H54 (cell line): Measurements from ENCODE around the gene TMEM179.
"Not testable (repeated sequence)": the region's sequence is repeated elsewhere in the genome, so short reads cannot be mapped to it uniquely, and the experiment has no call there.

Experiments used
- DNase-seq: peaks from one replicate; pipeline ENCODE4 v3.0.0; 2011; ENCODE audit warnings: low spot score, mixed read lengths; ENCODE audit not compliant: insufficient read length
- FAIRE-seq: peaks from 3 replicates; lab custom pipeline; 2011; peaks lifted over from hg19 to GRCh38; lab: Jason Lieb, UNC
- POLR2A ChIP-seq: IDR thresholded peaks from 2 replicates; pipeline ENCODE4 v1.6.1; 2011; ENCODE audit warnings: low read depth, mild to moderate bottlenecking, low read length

Gene TMEM179

GRCh38 chr14:104582005-104582404, 22.6 kb downstream of the TMEM179 start:
- DNase-seq (no peak), FAIRE-seq (no peak)
- no peak for TF ChIP-seq POLR2A

GRCh38 chr14:104581521-104581920, 23.1 kb downstream of the TMEM179 start:
- DNase-seq = no peak
- no peak for FAIRE-seq
- TF ChIP-seq POLR2A = no peak

GRCh38 chr14:104580961-104581360, 23.6 kb downstream of the TMEM179 start:
- DNase-seq (peak; percentile 35), FAIRE-seq (no peak)
- TF ChIP-seq POLR2A = no peak

- not testable (repeated sequence) for DNase-seq, FAIRE-seq
Observed at GRCh38 chr14:104579939-104580338, 24.6 kb downstream of the TMEM179 start.

GRCh38 chr14:104579507-104579906, 25.1 kb downstream of the TMEM179 start, which contains the start of gene C14orf180:
Gene C14orf180 (plus strand): TSS chr14:104579764. CDS start chr14:104586431, 6,667 bp downstream.
- TF ChIP-seq POLR2A = no peak
- DNase-seq (no peak), FAIRE-seq (no peak)

GRCh38 chr14:104578321-104578720, 26.3 kb downstream of the TMEM179 start:
- FAIRE-seq (no peak), DNase-seq (no peak)
- no peak for TF ChIP-seq POLR2A

GRCh38 chr14:104577847-104578301, 26.7 kb downstream of the TMEM179 start:
- TF ChIP-seq POLR2A = no peak
- DNase-seq (no peak), FAIRE-seq (no peak)

GRCh38 chr14:104577426-104577825, 27.1 kb downstream of the TMEM179 start:
- TF ChIP-seq POLR2A = no peak
- DNase-seq (no peak), FAIRE-seq (no peak)

- DNase-seq = no peak
- FAIRE-seq = no peak
- no peak for TF ChIP-seq POLR2A
Observed at GRCh38 chr14:104576970-104577332, 27.6 kb downstream of the TMEM179 start.

GRCh38 chr14:104576232-104576969, 28.2 kb downstream of the TMEM179 start:
- DNase-seq = no peak
- TF ChIP-seq POLR2A = no peak
- peak; percentile 71 for FAIRE-seq

GRCh38 chr14:104574978-104575583, 29.5 kb downstream of the TMEM179 start:
- no peak for TF ChIP-seq POLR2A
- no peak for FAIRE-seq
- no peak for DNase-seq

GRCh38 chr14:104574536-104574935, 30.0 kb downstream of the TMEM179 start:
- TF ChIP-seq POLR2A = no peak
- FAIRE-seq = no peak
- DNase-seq = no peak

GRCh38 chr14:104573930-104574329, 30.6 kb downstream of the TMEM179 start:
- DNase-seq = no peak
- no peak for FAIRE-seq
- no peak for TF ChIP-seq POLR2A

GRCh38 chr14:104572668-104573067, 31.9 kb downstream of the TMEM179 start:
- FAIRE-seq (no peak), DNase-seq (no peak)
- TF ChIP-seq POLR2A = no peak

GRCh38 chr14:104572024-104572626, 32.4 kb downstream of the TMEM179 start:
- no peak for TF ChIP-seq POLR2A
- no peak for FAIRE-seq

More at GRCh38 chr14:104572024-104572626, 32.4 kb downstream of the TMEM179 start:
- no peak for DNase-seq
